Measurements from ENCODE around the gene OR13A1.
A peak's percentile ranks its signal among the peaks of the same experiment; 100 is the strongest.
"Not testable (repeated sequence)": the region's sequence is repeated elsewhere in the genome, so short reads cannot be mapped to it uniquely, and the experiment has no call there.

The OR13A1 gene

DNA sequence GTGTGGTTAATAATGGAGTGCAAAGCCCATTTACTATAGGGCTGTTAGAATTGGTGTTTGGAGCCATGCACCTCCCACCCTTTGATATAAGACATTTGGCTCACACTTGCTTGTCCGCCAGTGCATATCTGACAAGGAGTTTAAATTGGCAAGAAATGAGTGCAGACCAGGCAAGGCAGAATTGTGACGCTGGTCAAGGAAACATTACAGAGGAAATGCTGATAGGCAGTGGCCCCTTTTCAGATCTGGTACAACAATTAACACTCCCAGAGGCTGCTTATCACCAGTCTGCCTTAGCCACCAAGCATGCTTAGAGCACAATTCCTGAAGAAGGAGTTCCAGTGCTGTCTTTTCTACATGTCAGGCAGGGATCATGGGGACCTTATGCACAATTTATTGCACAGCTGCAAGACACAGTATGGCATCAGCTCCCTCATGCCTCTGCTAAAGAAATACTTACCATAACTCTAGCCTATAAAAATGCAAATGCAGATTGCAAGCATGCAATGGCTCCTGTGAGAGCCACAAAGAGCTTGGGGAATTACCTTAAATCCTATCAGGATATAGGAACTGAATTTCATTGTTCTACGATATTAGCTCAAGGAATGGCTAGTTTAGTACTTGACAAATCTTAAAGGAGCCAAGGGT is 35.2 kb downstream of the OR13A1 start:
- no peak for DNase-seq

DNA sequence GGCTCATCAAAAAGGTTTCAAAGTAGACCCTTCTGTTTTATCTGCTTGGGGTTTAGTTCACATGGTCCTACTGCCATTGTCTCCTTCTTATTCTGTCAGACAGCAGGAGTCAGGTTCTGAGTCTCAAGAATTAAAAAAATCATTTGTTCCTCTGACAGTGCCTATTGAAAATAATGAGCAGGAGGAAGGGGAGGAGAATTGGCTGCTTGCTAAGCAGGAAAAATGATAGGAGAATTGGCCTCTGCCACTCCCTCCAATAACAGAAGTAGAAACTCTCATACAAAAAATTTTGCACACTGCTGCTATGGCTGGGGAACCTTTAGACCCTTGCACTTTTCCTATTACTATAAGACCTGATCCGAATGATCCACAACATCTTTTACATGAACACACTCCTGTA is 35.7 kb downstream of the OR13A1 start:
- DNase-seq: no peak

GRCh38 chr10:45278860-45279498 is 36.4 kb downstream of the OR13A1 start:
- no peak for DNase-seq

DNA sequence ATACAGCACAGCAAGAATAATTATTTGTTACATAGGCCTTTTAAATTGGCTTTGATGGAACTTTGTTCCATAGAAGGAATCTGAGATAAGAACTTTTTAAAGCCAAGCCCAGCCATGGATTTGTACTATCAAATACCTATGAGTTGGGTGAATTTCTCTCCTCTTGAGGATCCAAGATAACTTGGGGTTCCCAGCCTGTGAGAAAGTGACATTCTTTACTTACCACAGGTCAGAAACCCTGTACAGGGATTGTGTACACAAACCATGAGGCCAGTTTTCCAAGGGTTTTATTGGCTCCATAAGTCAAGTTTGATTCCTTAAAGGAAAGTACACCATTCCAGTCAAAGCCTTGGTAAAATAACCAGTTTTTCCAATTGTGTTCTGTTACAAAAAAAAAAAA is 39.3 kb downstream of the OR13A1 start:
- not testable (repeated sequence) for DNase-seq

- DNase-seq: no peak
Observed at GRCh38 chr10:45274364-45274763, 41.0 kb downstream of the OR13A1 start.

DNA sequence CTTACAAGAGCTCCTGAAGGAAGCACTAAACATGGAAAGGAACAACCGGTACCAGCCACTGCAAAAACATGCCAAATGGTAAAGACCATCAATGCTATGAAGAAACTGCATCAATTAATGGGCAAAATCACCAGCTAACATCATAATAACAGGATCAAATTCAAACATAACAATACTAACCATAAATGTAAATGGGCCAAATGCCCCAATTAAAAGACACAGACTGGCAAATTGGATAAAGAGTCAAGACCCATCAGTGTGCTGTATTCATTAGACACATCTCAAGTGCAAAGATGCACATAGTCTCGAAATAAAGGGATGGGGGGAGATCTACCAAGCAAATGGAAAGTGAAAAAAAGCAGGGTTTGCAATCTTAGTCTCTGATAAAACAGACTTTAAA is 47.6 kb downstream of the OR13A1 start:
- not testable (repeated sequence) for DNase-seq

DNA sequence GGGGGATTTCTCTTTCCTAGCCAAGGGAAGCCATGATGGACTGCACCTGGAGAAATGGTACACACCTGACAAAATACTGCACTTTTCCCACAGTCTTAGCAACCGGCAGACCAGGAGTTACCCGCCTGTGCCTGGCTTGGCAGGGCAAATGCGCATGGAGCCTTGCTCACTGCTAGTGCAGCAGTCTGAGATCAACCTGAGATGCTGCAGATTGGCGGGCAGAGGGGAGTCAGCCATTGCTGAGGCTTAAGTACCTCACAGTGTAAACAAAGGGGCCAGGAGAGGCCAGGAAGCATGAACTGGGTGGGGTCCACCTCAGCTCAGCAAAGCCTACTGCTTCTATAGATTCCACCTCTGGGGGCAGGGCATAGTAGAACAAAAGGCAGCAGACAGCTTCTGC is 49.4 kb downstream of the OR13A1 start:
- peak in 2 of 3 experiments; percentile 5 for DNase-seq

DNA sequence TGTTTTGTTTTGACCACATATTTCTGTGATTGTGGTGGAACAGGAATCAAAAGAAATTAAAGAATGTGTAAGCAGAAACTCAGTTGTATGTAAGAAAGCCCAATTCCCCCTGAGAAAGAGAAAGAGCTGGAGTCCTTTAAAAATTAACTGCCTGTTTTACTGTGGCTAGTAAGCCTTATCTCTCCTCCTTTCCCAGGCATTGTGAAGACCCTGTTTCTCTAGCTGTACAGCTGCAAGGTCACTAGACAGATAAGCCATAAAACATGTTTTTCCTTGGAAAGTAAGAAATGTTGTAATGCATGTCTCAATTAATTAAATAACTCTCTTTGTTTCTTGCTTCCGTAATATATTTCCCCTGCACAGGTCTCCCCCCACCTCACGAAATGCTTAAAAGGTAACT is 53.5 kb downstream of the OR13A1 start:
- no peak for DNase-seq

- DNase-seq: no peak
Observed at GRCh38 chr10:45261243-45261775, 54.1 kb downstream of the OR13A1 start.

DNA sequence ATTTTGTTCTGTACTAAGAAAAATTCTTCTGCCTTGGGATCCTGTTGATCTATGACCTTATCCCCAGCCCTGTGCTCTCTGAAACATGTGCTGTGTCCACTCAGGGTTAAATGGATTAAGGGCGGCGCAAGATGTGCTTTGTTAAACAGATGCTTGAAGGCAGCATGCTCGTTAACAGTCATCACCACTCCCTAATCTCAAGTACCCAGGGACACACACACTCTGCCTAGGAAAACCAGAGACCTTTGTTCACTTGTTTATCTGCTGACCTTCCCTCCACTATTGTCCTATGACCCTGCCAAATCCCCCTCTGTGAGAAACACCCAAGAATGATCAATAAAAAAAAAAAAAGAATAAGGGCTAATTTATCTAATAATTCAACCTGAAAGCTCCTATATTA is 54.8 kb downstream of the OR13A1 start:
- not testable (repeated sequence) for DNase-seq

DNA sequence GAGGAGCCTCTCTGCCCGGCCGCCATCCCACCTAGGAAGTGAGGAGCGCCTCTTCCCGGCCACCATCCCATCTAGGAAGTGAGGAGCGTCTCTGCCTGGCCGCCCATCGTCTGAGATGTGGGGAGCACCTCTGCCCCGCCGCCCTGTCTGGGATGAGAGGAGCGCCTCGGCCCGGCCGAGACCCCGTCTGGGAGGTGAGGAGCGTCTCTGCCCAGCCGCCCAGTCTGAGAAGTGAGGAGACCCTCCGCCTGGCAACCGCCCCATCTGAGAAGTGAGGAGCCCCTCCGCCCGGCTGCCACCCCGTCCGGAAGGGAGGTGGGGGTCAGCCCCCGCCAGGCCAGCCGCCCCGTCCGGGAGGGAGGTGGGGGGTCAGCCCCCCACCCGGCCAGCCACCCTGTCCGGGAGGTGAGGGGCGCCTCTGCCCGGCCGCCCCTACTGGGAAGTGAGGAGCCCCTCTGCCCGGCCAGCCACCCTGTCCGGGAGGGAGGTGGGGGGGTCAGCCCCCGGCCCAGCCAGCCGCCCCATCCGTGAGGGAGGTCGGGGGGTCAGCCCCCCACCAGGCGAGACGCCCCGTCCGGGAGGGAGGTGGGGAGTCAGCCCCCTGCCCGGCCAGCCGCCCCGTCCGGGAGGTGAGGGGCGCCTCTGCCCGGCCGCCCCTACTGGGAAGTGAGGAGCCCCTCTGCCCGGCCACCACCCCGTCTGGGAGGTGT is 55.5 kb downstream of the OR13A1 start:
- DNase-seq: not testable (repeated sequence)

- DNase-seq: no peak
Observed at GRCh38 chr10:45257600-45257999, 57.8 kb downstream of the OR13A1 start.

DNA sequence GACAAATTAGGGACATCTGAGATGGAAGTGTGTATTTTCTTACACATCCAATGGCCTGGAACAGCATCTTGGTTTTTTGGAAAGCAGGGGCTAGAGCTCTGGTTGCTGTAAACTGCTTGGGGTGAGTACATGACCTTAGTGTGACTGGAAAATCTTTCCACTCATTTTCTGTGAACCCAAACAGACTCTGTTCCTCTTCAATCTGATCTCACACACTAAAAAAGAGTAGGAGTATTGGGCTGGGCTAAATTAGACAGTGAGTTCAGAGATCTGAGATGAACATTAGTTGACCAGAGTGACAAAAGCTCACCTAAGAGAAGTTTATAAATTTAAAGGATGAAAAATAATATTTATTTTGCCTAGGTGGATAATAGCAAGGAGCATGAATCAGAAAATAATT is 59.2 kb downstream of the OR13A1 start:
- peak in 1 of 3 experiments; percentile 37 for DNase-seq

DNA sequence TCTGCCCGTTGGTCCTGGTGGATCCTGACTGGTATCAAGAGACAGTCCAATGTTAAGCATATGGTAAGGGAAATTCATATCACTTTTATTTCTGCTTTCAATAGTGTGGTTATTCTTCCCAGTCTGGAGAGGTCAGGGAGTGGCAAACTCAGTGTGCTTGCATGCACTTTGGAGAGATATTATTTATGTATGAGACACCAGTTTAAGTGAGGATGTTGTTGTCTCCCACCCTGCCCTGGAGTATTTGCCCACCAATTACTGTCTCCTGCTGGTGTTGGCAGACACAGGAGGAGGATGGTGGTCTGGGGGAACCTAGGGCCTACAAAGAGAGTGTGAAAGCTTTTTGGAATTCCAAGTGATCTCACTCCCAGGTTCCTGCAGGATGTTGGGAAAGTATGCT is 59.7 kb downstream of the OR13A1 start:
- peak in 2 of 3 experiments; percentile 29 to 55 for DNase-seq

GRCh38 chr10:45254892-45255291 is 60.5 kb downstream of the OR13A1 start:
- DNase-seq: no peak

DNA sequence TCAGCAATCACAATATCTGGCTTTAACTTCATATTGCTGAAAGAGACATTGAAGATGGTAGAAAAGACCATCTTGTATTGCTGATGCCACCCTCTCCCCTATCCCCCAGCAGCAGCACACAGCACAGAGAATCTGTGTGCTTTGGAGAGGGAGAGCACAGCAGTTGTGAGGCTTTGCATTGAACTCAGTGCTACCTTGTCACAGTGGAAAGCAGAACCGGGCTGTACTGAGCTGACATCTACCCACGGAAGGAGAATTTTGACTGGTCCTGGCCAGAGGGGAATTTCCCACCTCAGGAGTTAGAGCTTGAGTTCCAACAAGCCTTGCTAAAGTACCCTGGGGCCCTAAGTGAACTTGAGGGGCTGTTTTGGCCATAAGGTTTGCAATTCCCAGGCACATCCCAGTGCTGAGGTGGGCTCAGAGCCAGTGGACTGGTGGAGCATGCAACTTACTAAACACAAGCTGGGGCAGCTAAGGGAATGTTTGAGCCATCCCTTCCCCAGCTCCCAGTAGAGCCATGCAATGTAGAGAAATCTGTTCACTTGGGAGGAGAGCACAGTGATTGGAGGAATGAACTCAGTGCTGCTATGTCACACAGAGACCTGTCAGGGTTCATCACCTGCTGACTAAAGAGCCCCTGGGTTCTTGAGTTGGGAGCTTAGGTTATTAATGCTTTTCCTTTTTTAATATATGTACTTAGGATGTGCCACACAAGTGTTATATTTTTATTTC is 62.1 kb downstream of the OR13A1 start:
- no peak for DNase-seq

Data from NCI-H1417 (cell line).